Endothelial cell of umbilical vein (primary cell): ENCODE measurements around the gene GCSAML. TPM values are rescaled to one million over a fixed set of nuclear protein-coding genes. Genes with fewer than 3 reads are reported as not detected.

Source experiments
- BruUV-seq: library from RNA; stranded (reverse); fragments of 400-500 nt; replicated peaks from 2 replicates; lab custom pipeline; 2021; lab: Mats Ljungman, UMichigan
- CTCF ChIA-PET: fragments of 300-600, 350-600 bp; sonication (Branson Sonifier 250); formaldehyde crosslinking; loops from one replicate; lab custom pipeline; 2021; ENCODE audit warnings: antibody characterized with exemption, inconsistent platforms; lab: Charles Lee
- POLR2A ChIA-PET: fragments of 300-600, 350-600 bp; sonication (Branson Sonifier 250); formaldehyde crosslinking; loops from one replicate; lab custom pipeline; 2021; ENCODE audit warnings: antibody characterized with exemption, inconsistent platforms; lab: Charles Lee
- DNase-seq: peaks from one replicate; pipeline ENCODE4 v3.0.0-alpha.2; 2011; ENCODE audit warnings: low read depth, low spot score
- FAIRE-seq: peaks from 2 replicates; lab custom pipeline; 2011; peaks lifted over from hg19 to GRCh38; lab: Jason Lieb, UNC
- H2AFZ ChIP-seq: 2 replicates; pipeline ENCODE4 v1.6.0; 2012; ENCODE audit warnings: low read depth, low read length, control low read depth, inconsistent platforms
- H3K27ac ChIP-seq: 2 replicates; pipeline ENCODE4 v1.5.1; 2011; ENCODE audit warnings: low read depth, mild to moderate bottlenecking, control low read depth, low read length, moderate library complexity; ENCODE audit not compliant: insufficient read depth
- H3K27me3 ChIP-seq, 2 experiments: 2 replicates each; pipeline versions ENCODE4 v1.6.0 to v1.6.1; 2011; ENCODE audit warnings: low read length in 2 of 2, mixed read lengths in 1 of 2; ENCODE audit not compliant: control insufficient read depth in 2 of 2, insufficient read depth in 2 of 2
- H3K36me3 ChIP-seq, 2 experiments: 2 replicates in 1 of 2; 3 replicates in 1 of 2; pipeline ENCODE4 v1.5.1; 2011; ENCODE audit warnings: low read length in 2 of 2, mild to moderate bottlenecking in 1 of 2, moderate library complexity in 1 of 2; ENCODE audit not compliant: control insufficient read depth in 2 of 2, insufficient read depth in 2 of 2; ENCODE audit errors: extremely low read depth in 1 of 2
- H3K4me1 ChIP-seq: 3 replicates; pipeline ENCODE4 v1.5.1; 2011; ENCODE audit warnings: mild to moderate bottlenecking, low read length; ENCODE audit not compliant: control insufficient read depth, insufficient read depth; ENCODE audit errors: extremely low read depth
- H3K4me2 ChIP-seq: 2 replicates; pipeline ENCODE4 v1.6.1; 2011; ENCODE audit warnings: low read length, control low read depth, mixed read lengths; ENCODE audit not compliant: insufficient read depth
- H3K4me3 ChIP-seq, 3 experiments: fragments of 200-600 bp in 1 of 3; sonication (generic), shearing (Covaris generic) in 1 of 3; replicated peaks in 1 of 3; 2 replicates each; pipeline ENCODE4 v1.5.1; 2011 to 2016; ENCODE audit warnings: control low read depth in 3 of 3, low read length in 3 of 3, mild to moderate bottlenecking in 2 of 3, inconsistent platforms in 1 of 3, low read depth in 1 of 3, moderate library complexity in 1 of 3; ENCODE audit not compliant: insufficient read depth in 1 of 3
- H3K79me2 ChIP-seq: 2 replicates; pipeline ENCODE4 v1.6.0; 2012; ENCODE audit warnings: low read length, inconsistent platforms; ENCODE audit not compliant: control insufficient read depth, insufficient read depth
- H3K9ac ChIP-seq: replicated peaks from 2 replicates; pipeline ENCODE3; 2011; ENCODE audit warnings: low read length, control low read depth; ENCODE audit not compliant: insufficient read depth; ENCODE audit errors: extremely low read depth
- H3K9me1 ChIP-seq: replicated peaks from 3 replicates; pipeline ENCODE4 v1.6.0; 2011; ENCODE audit warnings: mild to moderate bottlenecking, low read length; ENCODE audit not compliant: control insufficient read depth, insufficient read depth; ENCODE audit errors: extremely low read depth
- H3K9me3 ChIP-seq: replicated peaks from 2 replicates; pipeline ENCODE4 v1.5.1; 2012; ENCODE audit warnings: low read length, inconsistent platforms; ENCODE audit not compliant: control insufficient read depth, insufficient read depth
- H4K20me1 ChIP-seq: replicated peaks from 2 replicates; pipeline ENCODE3; 2011; ENCODE audit warnings: mild to moderate bottlenecking, low read length; ENCODE audit not compliant: control insufficient read depth, insufficient read depth; ENCODE audit errors: extremely low read depth
- CTCF ChIP-seq, 2 donors: IDR thresholded peaks; 1 replicate in 1 of 2; 2 replicates in 1 of 2; pipeline ENCODE4 v1.5.1; 2011; ENCODE audit warnings: low read length in 2 of 2, mild to moderate bottlenecking in 2 of 2, moderate library complexity in 2 of 2, control low read depth in 1 of 2, inconsistent platforms in 1 of 2, low read depth in 1 of 2; ENCODE audit not compliant: insufficient read depth in 1 of 2; ENCODE audit errors: extremely low read depth in 1 of 2
- EZH2 ChIP-seq: IDR thresholded peaks from 2 replicates; pipeline ENCODE4 v1.6.1; 2012; ENCODE audit warnings: borderline replicate concordance, low read depth, mild to moderate bottlenecking, moderate library complexity, low read length, inconsistent platforms; ENCODE audit not compliant: severe bottlenecking
- FOS ChIP-seq: IDR thresholded peaks from 2 replicates; pipeline ENCODE4 v1.6.1; 2011; ENCODE audit warnings: mild to moderate bottlenecking, low read length, moderate library complexity, borderline replicate concordance; ENCODE audit not compliant: insufficient read depth
- GATA2 ChIP-seq: IDR thresholded peaks from 2 replicates; pipeline ENCODE4 v1.7.0; 2011; ENCODE audit warnings: low read depth, mild to moderate bottlenecking, moderate library complexity, mixed read lengths, low read length; ENCODE audit not compliant: insufficient read length, insufficient read depth
- JUN ChIP-seq: IDR thresholded peaks from 2 replicates; pipeline ENCODE4 v1.6.1; 2011; ENCODE audit warnings: borderline replicate concordance, low read depth; ENCODE audit not compliant: insufficient read length, insufficient read depth
- MAX ChIP-seq: IDR thresholded peaks from 2 replicates; pipeline ENCODE4 v1.6.1; 2011; ENCODE audit not compliant: insufficient read depth, insufficient read length
- MYC ChIP-seq: IDR thresholded peaks from one replicate; pipeline ENCODE4 v1.6.1; 2011; ENCODE audit warnings: mild to moderate bottlenecking, low read depth, low read length
- POLR2A ChIP-seq: IDR thresholded peaks from 2 replicates; pipeline ENCODE4 v1.6.1; 2012; ENCODE audit warnings: low read depth, mild to moderate bottlenecking, control low read depth, low read length
- POLR2AphosphoS5 ChIP-seq: IDR thresholded peaks from 2 replicates; pipeline ENCODE4 v1.6.1; 2012; ENCODE audit warnings: low read depth, mild to moderate bottlenecking, control low read depth, low read length, moderate library complexity; ENCODE audit not compliant: insufficient read depth
- dilution Hi-C: fragments of 300-500 bp; cut with MboI; formaldehyde crosslinking; loops from one replicate; pipeline ENCODE4 v1.15.0; 2019; ENCODE audit warnings: low sequenced_read_pairs; ENCODE audit not compliant: extremely low pct_ligation_motif_present
- intact Hi-C: fragments of 100-400 bp; cut with micrococcal nuclease; formaldehyde crosslinking; loops from one replicate; pipeline ENCODE4 v1.10.0; 2022
- polyA plus RNA-seq, 4 experiments: library from polyadenylated mRNA; depleted of rRNA in 3 of 4; stranded (reverse) in 3 of 4; unstranded in 1 of 4; fragments of >200 nt; gene quantifications; 2 replicates each; pipeline versions ENCODE4 v1.2.1 to v1.2.3, GENCODE V29; 2011 to 2012; ENCODE audit warnings: missing spikeins in 1 of 4
- total RNA-seq: library from RNA; stranded (reverse); gene quantifications from 2 replicates; pipeline ENCODE4 v1.2.3, GENCODE V29; 2021

GCSAML gene
- total and polyA plus RNA-seq, 2 donors (not counting 3 experiments of a cell fraction or from before 2014, with no cell fraction given): not detected

GRCh38 chr1:247561711-247562110, 12.8 kb downstream of the GCSAML start:
- FAIRE-seq (no peak), DNase-seq (no peak)
- intact Hi-C loops: no loop called here
- no peaks in the 10 kb centered on the region for H3K36me3 ChIP-seq
- no peak overlapping the region for H2AFZ ChIP-seq
- POLR2A ChIA-PET: no interaction called here
- H3K4me3 ChIP-seq: no peak overlapping the region
- H4K20me1 ChIP-seq: no peaks in the 10 kb centered on the region
- H3K4me2 ChIP-seq: no peak overlapping the region
- H3K27ac ChIP-seq: no peak overlapping the region
- H3K9me3 ChIP-seq: peaks cover 1% of the 10 kb centered on the region
- no peaks in the 10 kb centered on the region for H3K4me1 ChIP-seq
- no peak overlapping the region for H3K9ac ChIP-seq
- no peaks in the 10 kb centered on the region for H3K79me2 ChIP-seq
- TF ChIP-seq POLR2AphosphoS5 (no peak), POLR2A (no peak), JUN (no peak), EZH2 (no peak), GATA2 (no peak), CTCF (IDR thresholded peaks at IDR 0.05; ENCODE audit: extremely low read depth in 1 of 2, insufficient read depth in 1 of 2, low read depth in 1 of 2, low read length in 2 of 2) (no peak), MYC (no peak), MAX (no peak), FOS (no peak)
- CTCF ChIA-PET: no interaction called here
- BruUV-seq: no TSS peak
- dilution Hi-C loops: no loop called here
- H3K9me1 ChIP-seq: no peaks in the 10 kb centered on the region
- no peaks in the 10 kb centered on the region for H3K27me3 ChIP-seq
